Activated CD8-positive, alpha-beta memory T cell treated with anti-CD3 and anti-CD28 coated beads for 1 hour (primary cell): ENCODE data around the gene NOTCH1.

Experiments used
- DNase-seq, 2 donors: peaks; one replicate each; pipeline ENCODE4 v3.0.0-alpha.2; 2020; ENCODE audit warnings: low read depth in 1 of 2; ENCODE audit errors: extremely low read depth in 1 of 2

Gene NOTCH1

GRCh38 chr9:136445799-136446198, 100.0 kb downstream of the NOTCH1 start:
- DNase-seq = no peak
